Measurements from ENCODE around the gene PTCH2. TPM values are rescaled to one million over a fixed set of nuclear protein-coding genes. Genes with fewer than 3 reads are reported as not detected.

PTCH2 gene
- total and polyA plus RNA-seq, 2 of the 13 experiments (the other 11 are each of a cell fraction or from before 2014, with no cell fraction given) = 0.60 to 1.5 TPM

DNA sequence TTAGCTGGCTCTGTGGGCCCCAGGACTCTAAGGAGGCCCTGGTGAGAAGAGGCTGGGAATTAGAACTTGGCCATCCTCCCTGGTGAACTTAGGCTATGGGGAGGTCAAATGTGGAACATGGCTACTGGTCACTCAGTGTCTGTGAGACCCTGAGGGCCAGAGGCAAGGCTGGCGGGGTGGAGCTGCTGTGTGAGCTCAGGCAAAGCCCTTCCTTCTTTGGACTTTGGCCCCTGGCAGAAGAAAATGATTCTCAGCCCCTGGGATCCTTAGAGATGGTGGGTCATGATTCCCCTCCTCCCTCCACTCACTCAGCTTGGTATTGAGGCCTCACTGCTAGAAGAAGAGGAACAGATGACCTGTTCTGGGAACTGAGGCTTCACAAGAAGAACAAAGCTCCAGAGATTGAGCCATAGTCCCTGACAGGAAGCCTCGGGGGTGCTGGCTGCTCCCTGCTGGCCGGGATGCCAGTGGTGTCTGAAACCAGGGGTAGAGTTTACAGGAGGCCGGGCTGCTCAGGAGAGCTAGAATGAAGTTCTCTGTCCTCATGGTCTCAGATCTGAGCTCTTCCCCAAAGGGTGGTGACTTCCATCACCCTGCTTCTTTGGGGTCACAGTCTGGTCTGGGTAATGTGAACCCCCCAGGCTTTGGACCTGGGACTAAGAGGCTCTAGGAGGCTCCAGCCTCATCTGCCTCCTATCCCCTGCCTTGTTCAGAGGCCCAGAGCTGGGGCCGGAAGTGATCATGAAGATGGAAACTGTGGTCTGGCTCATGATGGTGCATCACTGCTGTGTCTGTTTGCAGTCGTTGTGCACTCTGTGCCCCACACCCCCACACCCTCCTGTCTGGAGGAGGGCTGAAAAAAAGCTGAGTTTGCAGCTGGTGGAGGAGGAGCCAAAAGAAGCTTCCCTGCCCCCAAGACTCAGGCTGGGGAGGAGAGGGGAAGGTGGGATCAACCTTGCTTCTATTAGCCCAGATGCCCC lies 33.8 kb downstream of the PTCH2 start (continued):
- TF ChIP-seq ZNF839 (CRISPR knock-in tag; IDR thresholded peaks at IDR 0.05; ENCODE audit: borderline replicate concordance) (no peak), ZNF264 (CRISPR knock-in tag; IDR thresholded peaks at IDR 0.05) (peak; percentile 17; the same call in 1 of the 2 replicates), ZNF501 (CRISPR knock-in tag; IDR thresholded peaks at IDR 0.05) (no peak), SAFB2 (CRISPR knock-in tag; IDR thresholded peaks at IDR 0.05; ENCODE audit: borderline replicate concordance, low read depth) (no peak), ZMYM3 (CRISPR knock-in tag; IDR thresholded peaks at IDR 0.05) (no peak; the same call in 1 of the 2 replicates), ARID3A (IDR thresholded peaks at IDR 0.05; ENCODE audit: low read depth, low read length) (no peak), CBX2 (IDR thresholded peaks at IDR 0.05; ENCODE audit: low read depth, low read length) (no peak), CBX2 (CRISPR knock-in tag; IDR thresholded peaks at IDR 0.05; ENCODE audit: low read depth) (no peak), ZFYVE20 (CRISPR knock-in tag; IDR thresholded peaks at IDR 0.05; ENCODE audit: borderline replicate concordance, low read depth) (no peak), ZNF431 (CRISPR knock-in tag; IDR thresholded peaks at IDR 0.05; ENCODE audit: borderline replicate concordance, low read depth) (no peak), THYN1 (CRISPR knock-in tag; IDR thresholded peaks at IDR 0.05; ENCODE audit: borderline replicate concordance, low read depth) (no peak), ZGPAT (CRISPR knock-in tag; IDR thresholded peaks at IDR 0.05) (0 out of 2 replicates have a peak, but pooled peaks have one; percentile 15), ZSCAN31 (CRISPR knock-in tag; IDR thresholded peaks at IDR 0.05; ENCODE audit: low read depth) (peak; percentile 34; the same call in 1 of the 2 replicates), ZNF710 (CRISPR knock-in tag; IDR thresholded peaks at IDR 0.05; ENCODE audit: borderline replicate concordance) (no peak), NCOA5 (CRISPR knock-in tag; IDR thresholded peaks at IDR 0.05) (no peak), ZNF333 (CRISPR knock-in tag; IDR thresholded peaks at IDR 0.05; ENCODE audit: borderline replicate concordance) (no peak), JUND (CRISPR knock-in tag; IDR thresholded peaks at IDR 0.05) (no peak), SMARCC2 (IDR thresholded peaks at IDR 0.05) (no peak), ZNF468 (CRISPR knock-in tag; IDR thresholded peaks at IDR 0.05) (no peak)
- TF ChIP-seq, protein P1, sequence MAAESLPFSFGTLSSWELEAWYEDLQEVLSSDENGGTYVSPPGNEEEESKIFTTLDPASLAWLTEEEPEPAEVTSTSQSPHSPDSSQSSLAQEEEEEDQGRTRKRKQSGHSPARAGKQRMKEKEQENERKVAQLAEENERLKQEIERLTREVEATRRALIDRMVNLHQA (CRISPR knock-in tag; IDR thresholded peaks at IDR 0.05) = no peak
- TF ChIP-seq, protein P2, sequence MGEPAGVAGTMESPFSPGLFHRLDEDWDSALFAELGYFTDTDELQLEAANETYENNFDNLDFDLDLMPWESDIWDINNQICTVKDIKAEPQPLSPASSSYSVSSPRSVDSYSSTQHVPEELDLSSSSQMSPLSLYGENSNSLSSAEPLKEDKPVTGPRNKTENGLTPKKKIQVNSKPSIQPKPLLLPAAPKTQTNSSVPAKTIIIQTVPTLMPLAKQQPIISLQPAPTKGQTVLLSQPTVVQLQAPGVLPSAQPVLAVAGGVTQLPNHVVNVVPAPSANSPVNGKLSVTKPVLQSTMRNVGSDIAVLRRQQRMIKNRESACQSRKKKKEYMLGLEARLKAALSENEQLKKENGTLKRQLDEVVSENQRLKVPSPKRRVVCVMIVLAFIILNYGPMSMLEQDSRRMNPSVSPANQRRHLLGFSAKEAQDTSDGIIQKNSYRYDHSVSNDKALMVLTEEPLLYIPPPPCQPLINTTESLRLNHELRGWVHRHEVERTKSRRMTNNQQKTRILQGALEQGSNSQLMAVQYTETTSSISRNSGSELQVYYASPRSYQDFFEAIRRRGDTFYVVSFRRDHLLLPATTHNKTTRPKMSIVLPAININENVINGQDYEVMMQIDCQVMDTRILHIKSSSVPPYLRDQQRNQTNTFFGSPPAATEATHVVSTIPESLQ (CRISPR knock-in tag; conservative IDR thresholded peaks at IDR 0.05) = no peak

All from HepG2 (cell line).